Esophagus (tissue), 2 donors: ENCODE results near the gene GHR. TPM values are rescaled to one million over a fixed set of nuclear protein-coding genes. Genes with fewer than 3 reads are reported as not detected.

ENCODE experiments used
- H3K27ac ChIP-seq, 2 donors: one replicate each; pipeline ENCODE4 v1.5.1; 2013; ENCODE audit warnings: low read depth in 2 of 2, mild to moderate bottlenecking in 2 of 2, inconsistent platforms in 1 of 2, low read length in 1 of 2, moderate library complexity in 1 of 2
- H3K27me3 ChIP-seq, 2 donors: one replicate each; pipeline ENCODE4 v1.6.1; 2013; ENCODE audit warnings: low read length in 2 of 2, control low read depth in 1 of 2, mild to moderate bottlenecking in 1 of 2; ENCODE audit not compliant: insufficient read depth in 2 of 2, control insufficient read depth in 1 of 2
- H3K36me3 ChIP-seq, 2 donors: one replicate each; pipeline ENCODE4 v1.6.1; 2013; ENCODE audit warnings: low read length in 1 of 2; ENCODE audit not compliant: control insufficient read depth in 2 of 2, insufficient read depth in 2 of 2
- H3K4me1 ChIP-seq, 2 donors: one replicate each; pipeline ENCODE4 v1.6.1; 2013; ENCODE audit warnings: low read length in 1 of 2; ENCODE audit not compliant: control insufficient read depth in 2 of 2, insufficient read depth in 2 of 2
- H3K4me3 ChIP-seq, 2 donors: one replicate each; pipeline ENCODE4 v1.5.1; 2013; ENCODE audit warnings: low read length in 2 of 2, mild to moderate bottlenecking in 2 of 2, low read depth in 1 of 2, moderate library complexity in 1 of 2
- H3K9me3 ChIP-seq, 2 donors: one replicate each; pipeline ENCODE4 v1.6.1; 2013; ENCODE audit warnings: mild to moderate bottlenecking in 2 of 2, low read depth in 1 of 2, low read length in 1 of 2, moderate library complexity in 1 of 2; ENCODE audit not compliant: control insufficient read depth in 2 of 2, insufficient read depth in 1 of 2
- WGBS, 2 donors: extraction: QIAGEN DNeasy Blood & Tissue Kit; methylation state at CpG; one replicate each; pipeline ENCODE4 v1.1.7; 2013; 5-methylcytosine and 5-hydroxymethylcytosine counted together
- polyA plus RNA-seq, 2 donors: library from polyadenylated mRNA; stranded (reverse); fragments of 200-250 nt; gene quantifications; one replicate each; pipeline ENCODE4 v1.2.3, GENCODE V29; 2013
- donor health status: healthy with polysubstance abuse.
- donor health status: Bipolar disorder and iron deficiency.

The GHR gene
- polyA plus RNA-seq, 2 donors, result 1.2 to 1.6 TPM

GRCh38 chr5:42399702-42400101, 23.5 kb upstream of the GHR start:
- Histone ChIP-seq H3K27me3 (no peaks in the 10 kb centered on the region), H3K4me3 (no peak overlapping the region), H3K36me3 (no peaks in the 10 kb centered on the region), H3K9me3 (no peaks in the 10 kb centered on the region), H3K27ac (no peak overlapping the region), H3K4me1 (peaks cover 0 to 4% of the 10 kb centered on the region in 2 donors)
- WGBS, 2 donors, result 37 to 46% methylated on average over 2 of the region's 2 CpGs

- Histone ChIP-seq H3K36me3 (no peaks in the 10 kb centered on the region), H3K27ac (no peak overlapping the region), H3K9me3 (no peaks in the 10 kb centered on the region), H3K4me1 (peaks cover 0 to 4% of the 10 kb centered on the region in 2 donors), H3K4me3 (no peak overlapping the region), H3K27me3 (no peaks in the 10 kb centered on the region)
- WGBS, 2 donors, result 86 to 91% methylated on average over 3 of the region's 3 CpGs
Observed at GRCh38 chr5:42400474-42400873, 22.8 kb upstream of the GHR start.

- Histone ChIP-seq H3K4me3 (no peak overlapping the region), H3K4me1 (no peaks in the 10 kb centered on the region), H3K27ac (no peak overlapping the region), H3K27me3 (no peaks in the 10 kb centered on the region), H3K9me3 (no peaks in the 10 kb centered on the region), H3K36me3 (no peaks in the 10 kb centered on the region)
- WGBS, 2 donors, result 77 to 88% methylated on average over 2 of the region's 2 CpGs
Observed at GRCh38 chr5:42403236-42403635, 20.0 kb upstream of the GHR start.

DNA sequence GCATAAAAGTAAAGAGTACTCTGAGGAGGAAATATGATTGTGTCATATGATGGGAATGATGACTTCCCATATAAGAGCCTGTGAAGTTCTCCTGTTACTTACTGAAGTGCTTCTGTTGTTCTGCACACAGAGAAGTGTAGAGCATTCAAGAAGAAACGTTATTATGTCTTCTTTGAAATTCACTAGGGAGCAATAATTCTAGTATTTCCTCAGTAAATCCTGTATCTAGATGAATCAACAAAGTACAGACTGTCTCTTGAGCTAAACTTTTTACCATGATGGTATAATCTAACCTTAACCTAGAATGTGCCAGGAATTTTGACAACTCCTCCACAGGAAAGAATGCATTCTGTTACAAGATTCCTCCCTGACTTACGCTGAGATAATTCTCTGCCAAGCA, 18.9 kb upstream of the GHR start:
- H3K27ac ChIP-seq, result no peak overlapping the region
- WGBS, 2 donors, result 31 to 39% methylated on average over 2 of the region's 2 CpGs
- H3K36me3 ChIP-seq, result no peaks in the 10 kb centered on the region
- H3K27me3 ChIP-seq, result no peaks in the 10 kb centered on the region
- H3K4me3 ChIP-seq, result no peak overlapping the region
- no peaks in the 10 kb centered on the region for H3K9me3 ChIP-seq
- no peaks in the 10 kb centered on the region for H3K4me1 ChIP-seq

- H3K4me1 ChIP-seq, result peaks cover 0 to under 1% of the 10 kb centered on the region in 2 donors
- WGBS, 2 donors, result 68 to 89% methylated on average over 1 of the region's 1 CpG
- H3K27ac ChIP-seq, result no peak overlapping the region
- H3K36me3 ChIP-seq, result no peaks in the 10 kb centered on the region
- no peaks in the 10 kb centered on the region for H3K27me3 ChIP-seq
- H3K9me3 ChIP-seq, result no peaks in the 10 kb centered on the region
- H3K4me3 ChIP-seq, result no peak overlapping the region
Observed at GRCh38 chr5:42419294-42419693, 3.9 kb upstream of the GHR start.

DNA sequence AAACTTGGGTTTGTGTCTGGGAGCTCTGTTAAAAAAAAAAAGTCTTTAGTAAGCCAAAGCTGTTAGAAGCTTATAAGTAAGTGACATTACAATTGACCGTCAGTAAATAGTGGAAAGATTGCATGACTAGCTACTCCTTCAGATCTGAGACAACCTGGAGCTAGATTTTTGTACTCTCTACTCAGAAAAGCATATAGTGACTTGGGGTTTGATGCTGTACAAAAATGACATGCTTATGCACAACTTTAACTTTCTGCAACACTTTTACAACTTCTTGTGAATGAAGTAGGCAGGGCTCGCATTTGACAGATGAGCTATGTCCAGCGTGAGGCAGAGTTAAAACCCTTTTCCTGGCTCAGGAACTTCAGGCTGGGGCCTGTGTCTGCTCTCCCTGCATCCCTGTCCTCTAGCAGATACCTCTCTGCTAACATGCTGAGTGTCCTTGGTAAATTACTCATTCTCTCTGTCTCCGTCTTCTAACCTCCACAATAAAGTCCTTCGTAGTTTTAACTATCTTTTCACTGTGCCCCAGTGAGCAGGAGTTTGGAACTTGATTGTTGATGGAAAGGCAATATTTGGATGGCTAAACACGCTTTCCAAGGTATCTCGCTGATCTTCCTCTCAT, 471 bp upstream of the GHR start:
- WGBS, 2 donors, result 23 to 28% methylated on average over 7 of the region's 7 CpGs
- H3K27ac ChIP-seq, result peak overlapping the region; percentile 47 to 63
- peaks cover 0 to 7% of the 10 kb centered on the region in 2 donors for H3K4me1 ChIP-seq
- peak overlapping the region in 1 of 2 donors; percentile 56 for H3K4me3 ChIP-seq
- H3K36me3 ChIP-seq, result no peaks in the 10 kb centered on the region
- no peaks in the 10 kb centered on the region for H3K27me3 ChIP-seq
- H3K9me3 ChIP-seq, result no peaks in the 10 kb centered on the region

DNA sequence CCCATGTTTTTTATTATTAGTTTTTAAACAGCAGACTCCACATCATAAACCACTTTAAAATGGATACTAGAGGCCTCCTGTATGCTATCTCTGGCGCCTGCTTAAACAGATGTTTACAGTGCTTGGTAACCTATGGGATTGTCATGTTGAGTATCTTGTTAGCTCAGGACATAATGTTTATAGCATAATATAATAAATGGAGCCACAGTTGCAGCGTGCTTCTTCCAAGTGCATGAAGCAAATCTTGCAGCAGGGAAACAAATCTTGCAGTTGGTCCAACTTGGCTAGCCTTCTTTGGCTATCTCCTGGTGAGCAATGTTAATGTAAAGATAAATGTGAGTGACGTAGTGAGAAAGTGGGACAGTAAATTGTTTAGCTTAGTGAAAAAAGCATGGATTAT, 2.8 kb downstream of the GHR start:
- 63 to 65% methylated on average over 3 of the region's 3 CpGs for WGBS, 2 donors
- Histone ChIP-seq H3K9me3 (no peaks in the 10 kb centered on the region), H3K4me3 (no peak overlapping the region)

GRCh38 chr5:42429694-42430093, 6.5 kb downstream of the GHR start:
- Histone ChIP-seq H3K4me1 (peaks cover 0 to 4% of the 10 kb centered on the region in 2 donors), H3K27ac (no peak overlapping the region), H3K27me3 (no peaks in the 10 kb centered on the region), H3K36me3 (no peaks in the 10 kb centered on the region), H3K9me3 (no peaks in the 10 kb centered on the region), H3K4me3 (no peak overlapping the region)
- WGBS, 2 donors, result 43 to 53% methylated on average over 1 of the region's 1 CpG

More for the DNA sequence above, 2.8 kb downstream of the GHR start:
- Histone ChIP-seq H3K4me1 (peaks cover 0 to 7% of the 10 kb centered on the region in 2 donors), H3K36me3 (no peaks in the 10 kb centered on the region), H3K27me3 (no peaks in the 10 kb centered on the region), H3K27ac (no peak overlapping the region)

DNA sequence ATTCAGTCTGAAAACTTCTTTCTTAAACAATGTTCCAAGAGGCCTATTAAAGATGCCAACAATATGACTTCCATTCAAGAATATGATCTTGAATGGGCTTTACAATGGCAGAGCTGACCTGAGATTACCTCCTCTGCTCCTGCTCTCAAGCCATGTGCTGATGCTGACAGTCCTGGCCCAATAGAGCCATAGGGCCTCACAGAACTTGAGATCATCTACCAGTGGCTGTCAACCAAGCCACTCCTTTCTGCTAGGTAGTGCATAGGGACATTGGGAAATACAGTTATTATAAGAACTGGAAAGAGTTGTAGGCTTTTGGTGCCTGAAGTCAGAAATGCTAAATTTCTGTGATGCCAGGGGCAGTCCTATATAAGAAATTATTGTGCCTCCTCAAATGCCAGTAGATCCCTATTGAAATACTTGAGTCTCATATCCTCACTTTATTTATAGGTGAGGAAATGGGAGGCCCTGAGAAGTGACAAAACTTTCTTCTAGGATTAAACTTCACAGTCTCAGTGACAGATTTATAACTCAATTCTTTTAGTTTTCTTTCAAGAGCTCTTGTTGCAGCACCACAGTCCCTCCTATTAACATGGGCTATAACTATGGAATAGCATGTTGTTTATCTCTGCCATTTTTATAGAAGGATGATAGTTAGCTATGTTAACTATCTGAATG, 10.9 kb downstream of the GHR start:
- H3K27me3 ChIP-seq, result no peaks in the 10 kb centered on the region
- H3K4me3 ChIP-seq, result no peak overlapping the region
- H3K4me1 ChIP-seq, result no peaks in the 10 kb centered on the region
- no peaks in the 10 kb centered on the region for H3K36me3 ChIP-seq
- H3K9me3 ChIP-seq, result no peaks in the 10 kb centered on the region
- no peak overlapping the region for H3K27ac ChIP-seq

DNA sequence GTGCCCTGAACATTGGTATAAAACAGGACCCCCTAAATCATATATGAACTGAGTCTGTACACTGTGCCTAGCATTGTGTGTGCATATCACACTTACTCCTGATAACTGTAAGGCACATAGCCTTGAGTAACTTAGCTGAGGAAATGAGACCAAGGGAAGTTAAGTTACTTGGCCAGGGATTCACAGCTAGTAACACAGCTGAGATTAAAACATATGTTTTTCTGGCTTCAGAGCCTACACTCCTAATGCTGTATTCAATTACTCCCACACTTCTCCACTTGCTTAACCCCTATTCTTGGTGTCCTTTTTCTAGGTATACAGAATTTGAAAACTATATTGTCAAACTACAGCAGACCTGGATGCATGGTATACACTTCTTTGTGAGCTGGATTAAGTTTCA, 12.8 kb downstream of the GHR start:
- Histone ChIP-seq H3K36me3 (no peaks in the 10 kb centered on the region), H3K27me3 (no peaks in the 10 kb centered on the region), H3K4me1 (no peaks in the 10 kb centered on the region), H3K4me3 (no peak overlapping the region), H3K9me3 (no peaks in the 10 kb centered on the region), H3K27ac (no peak overlapping the region)
